HCT116 (cell line): ENCODE data around the gene SYNGAP1.

ENCODE experiments used
- CEBPB ChIP-seq: IDR thresholded peaks from 2 replicates; pipeline ENCODE4 v1.6.1; 2012; ENCODE audit warnings: low read depth
- EZH2 ChIP-seq: fragments of 200-600 bp; sonication (generic); IDR thresholded peaks from 2 replicates; pipeline ENCODE4 v1.6.1; 2017; ENCODE audit warnings: antibody characterized with exemption, mixed run types
- EZH2phosphoT487 ChIP-seq: fragments of 200-600 bp; IDR thresholded peaks from 2 replicates; pipeline ENCODE4 v1.6.1; 2018; ENCODE audit warnings: antibody characterized with exemption, borderline replicate concordance
- FOSL1 ChIP-seq: IDR thresholded peaks from 2 replicates; pipeline ENCODE4 v1.6.1; 2012; ENCODE audit warnings: low read depth
- POLR2A ChIP-seq: IDR thresholded peaks from 2 replicates; pipeline ENCODE4 v1.7.0; 2011; ENCODE audit warnings: borderline replicate concordance; ENCODE audit not compliant: insufficient read depth, insufficient read length; ENCODE audit errors: extremely low read depth
- POLR2AphosphoS5 ChIP-seq: IDR thresholded peaks from 2 replicates; pipeline ENCODE4 v1.6.1; 2011; ENCODE audit warnings: mild to moderate bottlenecking, low read depth, low read length, moderate library complexity
- RAD21 ChIP-seq: IDR thresholded peaks from 2 replicates; pipeline ENCODE4 v1.6.1; 2012; ENCODE audit warnings: low read depth, mild to moderate bottlenecking
- SP1 ChIP-seq: IDR thresholded peaks from 2 replicates; pipeline ENCODE4 v1.6.1; 2012; ENCODE audit warnings: low read depth
- YY1 ChIP-seq: IDR thresholded peaks from 2 replicates; pipeline ENCODE4 v1.6.1; 2011; ENCODE audit warnings: low read length, low read depth, moderate library complexity, mild to moderate bottlenecking; ENCODE audit not compliant: insufficient replicate concordance; ENCODE audit errors: extremely low read depth
- ZNF274 ChIP-seq: fragments of 200-500 bp; sonication (Bioruptor generic); IDR thresholded peaks from 2 replicates; pipeline ENCODE4 v1.6.1; 2014; ENCODE audit warnings: mild to moderate bottlenecking, low read depth, low read length, inconsistent platforms
- TF ChIP-seq, protein P1 (sequence below), 3 experiments: fragments of 200-600 bp in 1 of 3; sonication (generic) in 1 of 3; IDR thresholded peaks in 2 of 3; conservative IDR thresholded peaks in 1 of 3; 2 replicates each; pipeline ENCODE4 v1.5.1; 2012 to 2017; ENCODE audit warnings: low read depth in 2 of 3, low read length in 2 of 3, antibody characterized with exemption in 1 of 3, borderline replicate concordance in 1 of 3, control low read depth in 1 of 3, mild to moderate bottlenecking in 1 of 3, mixed read lengths in 1 of 3, mixed run types in 1 of 3, moderate library complexity in 1 of 3; ENCODE audit not compliant: insufficient read depth in 1 of 3
- TF ChIP-seq, protein P2 (sequence below): IDR thresholded peaks from 2 replicates; pipeline ENCODE4 v1.6.1; 2011; ENCODE audit warnings: mild to moderate bottlenecking, low read length, moderate library complexity; ENCODE audit not compliant: insufficient replicate concordance; ENCODE audit errors: extremely low read depth
- TF ChIP-seq, protein P3 (sequence below): IDR thresholded peaks from 2 replicates; pipeline ENCODE4 v1.6.1; 2012; ENCODE audit warnings: low read depth
- TF ChIP-seq, protein P4 (sequence below): IDR thresholded peaks from 2 replicates; pipeline ENCODE4 v1.6.1; 2012

DNA sequence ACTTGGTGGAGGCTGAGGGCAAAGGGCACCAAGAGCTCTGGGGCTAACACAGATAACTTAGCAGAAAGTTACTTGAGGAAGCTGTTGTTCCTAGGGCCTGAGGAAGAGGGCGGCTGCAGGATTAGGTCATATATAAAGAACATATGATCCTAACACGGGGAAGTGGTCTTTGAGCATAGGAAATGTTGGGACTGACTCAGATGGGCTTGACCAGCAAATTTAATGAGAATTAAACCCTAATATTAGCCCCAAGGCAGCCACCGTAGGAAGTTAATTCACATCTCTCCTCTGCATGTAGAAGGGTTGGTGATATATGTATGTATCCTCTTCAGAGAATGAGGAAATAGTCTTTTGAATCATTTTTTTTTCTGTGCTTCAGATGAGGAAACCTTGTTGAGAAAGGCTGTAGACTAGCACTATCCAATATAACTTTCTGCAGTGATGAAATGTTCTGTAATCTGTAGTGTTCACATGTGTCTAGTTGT is 25.3 kb downstream of the SYNGAP1 start:
- TF ChIP-seq POLR2AphosphoS5 (no peak), POLR2A (no peak), YY1 (no peak), CEBPB (no peak), RAD21 (no peak), SP1 (no peak), ZNF274 (no peak), EZH2phosphoT487 (no peak), EZH2 (no peak), FOSL1 (no peak)
- TF ChIP-seq, protein P1, sequence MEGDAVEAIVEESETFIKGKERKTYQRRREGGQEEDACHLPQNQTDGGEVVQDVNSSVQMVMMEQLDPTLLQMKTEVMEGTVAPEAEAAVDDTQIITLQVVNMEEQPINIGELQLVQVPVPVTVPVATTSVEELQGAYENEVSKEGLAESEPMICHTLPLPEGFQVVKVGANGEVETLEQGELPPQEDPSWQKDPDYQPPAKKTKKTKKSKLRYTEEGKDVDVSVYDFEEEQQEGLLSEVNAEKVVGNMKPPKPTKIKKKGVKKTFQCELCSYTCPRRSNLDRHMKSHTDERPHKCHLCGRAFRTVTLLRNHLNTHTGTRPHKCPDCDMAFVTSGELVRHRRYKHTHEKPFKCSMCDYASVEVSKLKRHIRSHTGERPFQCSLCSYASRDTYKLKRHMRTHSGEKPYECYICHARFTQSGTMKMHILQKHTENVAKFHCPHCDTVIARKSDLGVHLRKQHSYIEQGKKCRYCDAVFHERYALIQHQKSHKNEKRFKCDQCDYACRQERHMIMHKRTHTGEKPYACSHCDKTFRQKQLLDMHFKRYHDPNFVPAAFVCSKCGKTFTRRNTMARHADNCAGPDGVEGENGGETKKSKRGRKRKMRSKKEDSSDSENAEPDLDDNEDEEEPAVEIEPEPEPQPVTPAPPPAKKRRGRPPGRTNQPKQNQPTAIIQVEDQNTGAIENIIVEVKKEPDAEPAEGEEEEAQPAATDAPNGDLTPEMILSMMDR (IDR thresholded peaks at IDR 0.05 in 2 of 3, conservative IDR thresholded peaks at IDR 0.05 in 1 of 3; ENCODE audit: borderline replicate concordance in 1 of 3, insufficient read depth in 1 of 3, low read depth in 2 of 3, low read length in 2 of 3) = no peak
- TF ChIP-seq, protein P2, sequence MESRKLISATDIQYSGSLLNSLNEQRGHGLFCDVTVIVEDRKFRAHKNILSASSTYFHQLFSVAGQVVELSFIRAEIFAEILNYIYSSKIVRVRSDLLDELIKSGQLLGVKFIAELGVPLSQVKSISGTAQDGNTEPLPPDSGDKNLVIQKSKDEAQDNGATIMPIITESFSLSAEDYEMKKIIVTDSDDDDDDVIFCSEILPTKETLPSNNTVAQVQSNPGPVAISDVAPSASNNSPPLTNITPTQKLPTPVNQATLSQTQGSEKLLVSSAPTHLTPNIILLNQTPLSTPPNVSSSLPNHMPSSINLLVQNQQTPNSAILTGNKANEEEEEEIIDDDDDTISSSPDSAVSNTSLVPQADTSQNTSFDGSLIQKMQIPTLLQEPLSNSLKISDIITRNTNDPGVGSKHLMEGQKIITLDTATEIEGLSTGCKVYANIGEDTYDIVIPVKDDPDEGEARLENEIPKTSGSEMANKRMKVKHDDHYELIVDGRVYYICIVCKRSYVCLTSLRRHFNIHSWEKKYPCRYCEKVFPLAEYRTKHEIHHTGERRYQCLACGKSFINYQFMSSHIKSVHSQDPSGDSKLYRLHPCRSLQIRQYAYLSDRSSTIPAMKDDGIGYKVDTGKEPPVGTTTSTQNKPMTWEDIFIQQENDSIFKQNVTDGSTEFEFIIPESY = no peak
- TF ChIP-seq, protein P3, sequence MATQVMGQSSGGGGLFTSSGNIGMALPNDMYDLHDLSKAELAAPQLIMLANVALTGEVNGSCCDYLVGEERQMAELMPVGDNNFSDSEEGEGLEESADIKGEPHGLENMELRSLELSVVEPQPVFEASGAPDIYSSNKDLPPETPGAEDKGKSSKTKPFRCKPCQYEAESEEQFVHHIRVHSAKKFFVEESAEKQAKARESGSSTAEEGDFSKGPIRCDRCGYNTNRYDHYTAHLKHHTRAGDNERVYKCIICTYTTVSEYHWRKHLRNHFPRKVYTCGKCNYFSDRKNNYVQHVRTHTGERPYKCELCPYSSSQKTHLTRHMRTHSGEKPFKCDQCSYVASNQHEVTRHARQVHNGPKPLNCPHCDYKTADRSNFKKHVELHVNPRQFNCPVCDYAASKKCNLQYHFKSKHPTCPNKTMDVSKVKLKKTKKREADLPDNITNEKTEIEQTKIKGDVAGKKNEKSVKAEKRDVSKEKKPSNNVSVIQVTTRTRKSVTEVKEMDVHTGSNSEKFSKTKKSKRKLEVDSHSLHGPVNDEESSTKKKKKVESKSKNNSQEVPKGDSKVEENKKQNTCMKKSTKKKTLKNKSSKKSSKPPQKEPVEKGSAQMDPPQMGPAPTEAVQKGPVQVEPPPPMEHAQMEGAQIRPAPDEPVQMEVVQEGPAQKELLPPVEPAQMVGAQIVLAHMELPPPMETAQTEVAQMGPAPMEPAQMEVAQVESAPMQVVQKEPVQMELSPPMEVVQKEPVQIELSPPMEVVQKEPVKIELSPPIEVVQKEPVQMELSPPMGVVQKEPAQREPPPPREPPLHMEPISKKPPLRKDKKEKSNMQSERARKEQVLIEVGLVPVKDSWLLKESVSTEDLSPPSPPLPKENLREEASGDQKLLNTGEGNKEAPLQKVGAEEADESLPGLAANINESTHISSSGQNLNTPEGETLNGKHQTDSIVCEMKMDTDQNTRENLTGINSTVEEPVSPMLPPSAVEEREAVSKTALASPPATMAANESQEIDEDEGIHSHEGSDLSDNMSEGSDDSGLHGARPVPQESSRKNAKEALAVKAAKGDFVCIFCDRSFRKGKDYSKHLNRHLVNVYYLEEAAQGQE = no peak
- TF ChIP-seq, protein P4, sequence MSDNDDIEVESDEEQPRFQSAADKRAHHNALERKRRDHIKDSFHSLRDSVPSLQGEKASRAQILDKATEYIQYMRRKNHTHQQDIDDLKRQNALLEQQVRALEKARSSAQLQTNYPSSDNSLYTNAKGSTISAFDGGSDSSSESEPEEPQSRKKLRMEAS = no peak
